HEK293 (cell line): ENCODE results near the gene CPEB4.

Experiments used
- CTCF ChIA-PET: fragments of 350-600 bp; formaldehyde crosslinking; extraction: SDS; loops from one replicate; lab custom pipeline; 2021; ENCODE audit warnings: antibody characterized with exemption; lab: Yijun Ruan, JAX
- POLR2A ChIA-PET: fragments of 300-600 bp; formaldehyde crosslinking; extraction: SDS; loops from one replicate; lab custom pipeline; 2020; ENCODE audit warnings: antibody characterized with exemption, inconsistent platforms; lab: Yijun Ruan, JAX
- H3K27ac ChIP-seq: fragments of 200-500 bp; sonication (Bioruptor generic); 2 replicates; pipeline ENCODE4 v1.5.1; 2014; ENCODE audit warnings: low read depth, low read length, control low read depth, inconsistent platforms; ENCODE audit errors: extremely low read depth
- H3K36me3 ChIP-seq, 2 experiments: fragments of 200-500 bp in 1 of 2; sonication (Bioruptor generic) in 1 of 2; 1 replicate in 1 of 2; 2 replicates in 1 of 2; pipeline ENCODE4 v1.5.1; 2014 to 2017; ENCODE audit warnings: inconsistent platforms in 2 of 2, low read length in 2 of 2; ENCODE audit not compliant: control insufficient read depth in 2 of 2, insufficient read depth in 1 of 2
- H3K4me1 ChIP-seq: fragments of 200-500 bp; sonication (Bioruptor generic); 2 replicates; pipeline ENCODE4 v1.5.1; 2014; ENCODE audit warnings: mild to moderate bottlenecking, low read length, inconsistent platforms; ENCODE audit not compliant: control insufficient read depth, insufficient read depth
- H3K4me3 ChIP-seq: 2 replicates; pipeline ENCODE4 v1.5.1; 2011; ENCODE audit warnings: low read depth, mild to moderate bottlenecking, control low read depth, low read length, moderate library complexity
- H3K9me3 ChIP-seq: fragments of 200-500 bp; sonication (Bioruptor generic); 2 replicates; pipeline ENCODE4 v1.5.1; 2014; ENCODE audit warnings: low read depth, low read length, inconsistent platforms; ENCODE audit not compliant: control insufficient read depth, insufficient read depth
- BCL11B ChIP-seq: fragments of 450-650 bp; formaldehyde crosslinking; IDR thresholded peaks from 2 replicates; pipeline ENCODE4 v1.5.1; 2016; ENCODE audit warnings: low read depth, missing biosample characterization, missing genetic modification characterization
- KLF7 ChIP-seq: fragments of 450-650 bp; formaldehyde crosslinking; IDR thresholded peaks from 2 replicates; pipeline ENCODE4 v1.5.1; 2016; ENCODE audit warnings: missing biosample characterization, missing genetic modification characterization, borderline replicate concordance
- SALL2 ChIP-seq: fragments of 450-650 bp; formaldehyde crosslinking; IDR thresholded peaks from 2 replicates; pipeline ENCODE4 v1.5.0; 2017; ENCODE audit warnings: missing biosample characterization, mild to moderate bottlenecking, missing genetic modification characterization, borderline replicate concordance
- ZBTB10 ChIP-seq: fragments of 450-650 bp; formaldehyde crosslinking; IDR thresholded peaks from 2 replicates; pipeline ENCODE4 v1.5.1; 2016; ENCODE audit warnings: missing biosample characterization, missing genetic modification characterization
- ZBTB11 ChIP-seq: fragments of 450-650 bp; formaldehyde crosslinking; conservative IDR thresholded peaks from 2 replicates; pipeline ENCODE4 v1.5.1; 2016; ENCODE audit warnings: low read depth, missing biosample characterization, missing genetic modification characterization
- ZBTB20 ChIP-seq: fragments of 450-650 bp; formaldehyde crosslinking; IDR thresholded peaks from 2 replicates; pipeline ENCODE4 v1.5.1; 2016; ENCODE audit warnings: missing biosample characterization, missing genetic modification characterization
- ZFP3 ChIP-seq: fragments of 450-650 bp; formaldehyde crosslinking; IDR thresholded peaks from 2 replicates; pipeline ENCODE4 v1.5.1; 2016; ENCODE audit warnings: low read depth, missing biosample characterization, missing genetic modification characterization
- ZIC2 ChIP-seq: fragments of 450-650 bp; formaldehyde crosslinking; IDR thresholded peaks from 2 replicates; pipeline ENCODE4 v1.5.1; 2016; ENCODE audit warnings: missing biosample characterization, missing genetic modification characterization
- ZNF184 ChIP-seq: fragments of 450-650 bp; IDR thresholded peaks from 2 replicates; pipeline ENCODE4 v1.5.1; 2018; ENCODE audit warnings: missing biosample characterization, mild to moderate bottlenecking, missing genetic modification characterization
- ZNF19 ChIP-seq: fragments of 450-650 bp; formaldehyde crosslinking; IDR thresholded peaks from 2 replicates; pipeline ENCODE4; 2016; ENCODE audit warnings: missing biosample characterization, missing genetic modification characterization, low read depth
- ZNF221 ChIP-seq: fragments of 450-650 bp; formaldehyde crosslinking; IDR thresholded peaks from 2 replicates; pipeline ENCODE4 v1.5.1; 2017; ENCODE audit warnings: missing biosample characterization, missing genetic modification characterization, borderline replicate concordance
- ZNF239 ChIP-seq: fragments of 450-650 bp; formaldehyde crosslinking; IDR thresholded peaks from 2 replicates; pipeline ENCODE4 v1.5.1; 2016; ENCODE audit warnings: missing biosample characterization, missing genetic modification characterization
- ZNF266 ChIP-seq: fragments of 450-650 bp; formaldehyde crosslinking; IDR thresholded peaks from 2 replicates; pipeline ENCODE4 v1.5.1; 2016; ENCODE audit warnings: missing biosample characterization, missing genetic modification characterization, low read depth
- ZNF311 ChIP-seq: fragments of 450-650 bp; formaldehyde crosslinking; IDR thresholded peaks from 2 replicates; pipeline ENCODE4 v1.5.1; 2017; ENCODE audit warnings: missing biosample characterization, missing genetic modification characterization, borderline replicate concordance
- ZNF529 ChIP-seq: fragments of 450-650 bp; formaldehyde crosslinking; IDR thresholded peaks from 2 replicates; pipeline ENCODE4 v1.5.1; 2017; ENCODE audit warnings: missing genetic modification characterization, missing biosample characterization; ENCODE audit not compliant: insufficient replicate concordance
- ZNF548 ChIP-seq: fragments of 450-650 bp; formaldehyde crosslinking; IDR thresholded peaks from 2 replicates; pipeline ENCODE4 v1.5.1; 2016; ENCODE audit warnings: missing biosample characterization, missing genetic modification characterization
- ZNF600 ChIP-seq: fragments of 450-650 bp; formaldehyde crosslinking; IDR thresholded peaks from 2 replicates; pipeline ENCODE4 v1.5.1; 2016; ENCODE audit warnings: missing biosample characterization, missing genetic modification characterization
- ZNF621 ChIP-seq: fragments of 450-650 bp; formaldehyde crosslinking; IDR thresholded peaks from 2 replicates; pipeline ENCODE4 v1.5.1; 2017; ENCODE audit warnings: missing biosample characterization, missing genetic modification characterization
- ZNF629 ChIP-seq: fragments of 450-650 bp; formaldehyde crosslinking; IDR thresholded peaks from 2 replicates; pipeline ENCODE4 v1.5.1; 2017; ENCODE audit warnings: missing biosample characterization, missing genetic modification characterization
- ZNF660 ChIP-seq: fragments of 450-650 bp; IDR thresholded peaks from 2 replicates; pipeline ENCODE4 v1.5.1; 2018; ENCODE audit warnings: missing biosample characterization, mild to moderate bottlenecking, missing genetic modification characterization
- ZNF791 ChIP-seq: fragments of 450-650 bp; formaldehyde crosslinking; IDR thresholded peaks from 2 replicates; pipeline ENCODE4 v1.5.1; 2016; ENCODE audit warnings: missing biosample characterization, missing genetic modification characterization
- TF ChIP-seq, protein P1 (sequence below): fragments of 450-650 bp; formaldehyde crosslinking; IDR thresholded peaks from 2 replicates; pipeline ENCODE4 v1.5.1; 2017; ENCODE audit warnings: missing biosample characterization, missing genetic modification characterization
- TF ChIP-seq, protein P2 (sequence below): fragments of 450-650 bp; IDR thresholded peaks from 2 replicates; pipeline ENCODE4 v1.5.1; 2018; ENCODE audit warnings: missing biosample characterization, missing genetic modification characterization
- TF ChIP-seq, protein P3 (sequence below): fragments of 450-650 bp; formaldehyde crosslinking; IDR thresholded peaks from 2 replicates; pipeline ENCODE4 v1.5.1; 2016; ENCODE audit warnings: missing biosample characterization, missing genetic modification characterization

CPEB4 gene

GRCh38 chr5:173928871-173929574 is 40.9 kb downstream of the CPEB4 start (continued):
- no peak for TF ChIP-seq ZIC2 (tag by site-specific recombination)
- no peak for TF ChIP-seq SALL2 (tag by site-specific recombination)
- TF ChIP-seq ZBTB10 = no peak
- TF ChIP-seq, protein P1, sequence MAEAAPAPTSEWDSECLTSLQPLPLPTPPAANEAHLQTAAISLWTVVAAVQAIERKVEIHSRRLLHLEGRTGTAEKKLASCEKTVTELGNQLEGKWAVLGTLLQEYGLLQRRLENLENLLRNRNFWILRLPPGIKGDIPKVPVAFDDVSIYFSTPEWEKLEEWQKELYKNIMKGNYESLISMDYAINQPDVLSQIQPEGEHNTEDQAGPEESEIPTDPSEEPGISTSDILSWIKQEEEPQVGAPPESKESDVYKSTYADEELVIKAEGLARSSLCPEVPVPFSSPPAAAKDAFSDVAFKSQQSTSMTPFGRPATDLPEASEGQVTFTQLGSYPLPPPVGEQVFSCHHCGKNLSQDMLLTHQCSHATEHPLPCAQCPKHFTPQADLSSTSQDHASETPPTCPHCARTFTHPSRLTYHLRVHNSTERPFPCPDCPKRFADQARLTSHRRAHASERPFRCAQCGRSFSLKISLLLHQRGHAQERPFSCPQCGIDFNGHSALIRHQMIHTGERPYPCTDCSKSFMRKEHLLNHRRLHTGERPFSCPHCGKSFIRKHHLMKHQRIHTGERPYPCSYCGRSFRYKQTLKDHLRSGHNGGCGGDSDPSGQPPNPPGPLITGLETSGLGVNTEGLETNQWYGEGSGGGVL (tag by site-specific recombination) = no peak
- TF ChIP-seq ZBTB11 (tag by site-specific recombination) = no peak
- TF ChIP-seq ZNF529 = no peak
- TF ChIP-seq ZFP3 (tag by site-specific recombination) = no peak
- TF ChIP-seq ZNF221 (tag by site-specific recombination) = no peak

DNA sequence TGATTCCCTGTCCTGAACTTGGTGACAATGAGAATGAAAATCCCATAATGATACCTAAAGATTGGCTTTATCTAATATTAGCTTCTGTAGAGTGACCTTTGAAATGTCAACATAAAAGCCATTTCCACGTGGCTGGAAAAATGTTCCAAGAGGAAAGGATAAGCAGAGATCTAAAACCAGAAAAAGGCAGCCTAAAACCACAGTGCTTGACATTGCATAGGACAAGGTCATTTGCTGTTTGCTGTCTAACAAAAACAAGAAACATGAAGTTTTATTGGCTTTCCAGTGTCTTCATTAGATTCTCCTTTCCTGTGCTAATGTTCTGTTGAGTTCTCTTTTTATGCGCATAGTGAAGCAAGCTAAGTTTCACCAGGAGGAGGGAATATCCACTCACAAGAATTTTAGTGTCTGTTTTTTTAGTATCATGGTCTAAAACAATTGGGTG is 44.6 kb downstream of the CPEB4 start:
- Histone ChIP-seq H3K36me3 (no peaks in the 10 kb centered on the region), H3K9me3 (no peaks in the 10 kb centered on the region), H3K4me3 (no peak overlapping the region), H3K27ac (no peak overlapping the region), H3K4me1 (no peaks in the 10 kb centered on the region)
- CTCF ChIA-PET = no interaction called here
- TF ChIP-seq KLF7 (tag by site-specific recombination) (no peak), ZNF266 (no peak), ZNF791 (tag by site-specific recombination) (no peak), ZNF239 (tag by site-specific recombination) (no peak), ZNF221 (tag by site-specific recombination) (no peak), ZNF660 (no peak), ZBTB20 (tag by site-specific recombination) (no peak), BCL11B (no peak), ZNF600 (tag by site-specific recombination) (no peak), ZNF621 (no peak), ZNF311 (no peak), ZNF629 (tag by site-specific recombination) (no peak), ZNF19 (tag by site-specific recombination) (no peak), ZNF184 (no peak), ZNF548 (tag by site-specific recombination) (no peak)
- TF ChIP-seq, protein P2, sequence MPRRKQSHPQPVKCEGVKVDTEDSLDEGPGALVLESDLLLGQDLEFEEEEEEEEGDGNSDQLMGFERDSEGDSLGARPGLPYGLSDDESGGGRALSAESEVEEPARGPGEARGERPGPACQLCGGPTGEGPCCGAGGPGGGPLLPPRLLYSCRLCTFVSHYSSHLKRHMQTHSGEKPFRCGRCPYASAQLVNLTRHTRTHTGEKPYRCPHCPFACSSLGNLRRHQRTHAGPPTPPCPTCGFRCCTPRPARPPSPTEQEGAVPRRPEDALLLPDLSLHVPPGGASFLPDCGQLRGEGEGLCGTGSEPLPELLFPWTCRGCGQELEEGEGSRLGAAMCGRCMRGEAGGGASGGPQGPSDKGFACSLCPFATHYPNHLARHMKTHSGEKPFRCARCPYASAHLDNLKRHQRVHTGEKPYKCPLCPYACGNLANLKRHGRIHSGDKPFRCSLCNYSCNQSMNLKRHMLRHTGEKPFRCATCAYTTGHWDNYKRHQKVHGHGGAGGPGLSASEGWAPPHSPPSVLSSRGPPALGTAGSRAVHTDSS = no peak
- TF ChIP-seq, protein P3, sequence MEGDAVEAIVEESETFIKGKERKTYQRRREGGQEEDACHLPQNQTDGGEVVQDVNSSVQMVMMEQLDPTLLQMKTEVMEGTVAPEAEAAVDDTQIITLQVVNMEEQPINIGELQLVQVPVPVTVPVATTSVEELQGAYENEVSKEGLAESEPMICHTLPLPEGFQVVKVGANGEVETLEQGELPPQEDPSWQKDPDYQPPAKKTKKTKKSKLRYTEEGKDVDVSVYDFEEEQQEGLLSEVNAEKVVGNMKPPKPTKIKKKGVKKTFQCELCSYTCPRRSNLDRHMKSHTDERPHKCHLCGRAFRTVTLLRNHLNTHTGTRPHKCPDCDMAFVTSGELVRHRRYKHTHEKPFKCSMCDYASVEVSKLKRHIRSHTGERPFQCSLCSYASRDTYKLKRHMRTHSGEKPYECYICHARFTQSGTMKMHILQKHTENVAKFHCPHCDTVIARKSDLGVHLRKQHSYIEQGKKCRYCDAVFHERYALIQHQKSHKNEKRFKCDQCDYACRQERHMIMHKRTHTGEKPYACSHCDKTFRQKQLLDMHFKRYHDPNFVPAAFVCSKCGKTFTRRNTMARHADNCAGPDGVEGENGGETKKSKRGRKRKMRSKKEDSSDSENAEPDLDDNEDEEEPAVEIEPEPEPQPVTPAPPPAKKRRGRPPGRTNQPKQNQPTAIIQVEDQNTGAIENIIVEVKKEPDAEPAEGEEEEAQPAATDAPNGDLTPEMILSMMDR (tag by site-specific recombination) = no peak
- POLR2A ChIA-PET = interaction anchor here (1.0 to 1.1 kb wide), 2 partner anchors 14 to 45 kb away, joined by 3 to 5 read pairs; partner anchors contain the start of gene CPEB4
